ENCODE results near the gene PITPNM1. TPM values are rescaled to one million over a fixed set of nuclear protein-coding genes. Genes with fewer than 3 reads are reported as not detected.
A peak's percentile ranks its signal among the peaks of the same experiment; 100 is the strongest.
"Not testable (repeated sequence)": the region's sequence is repeated elsewhere in the genome, so short reads cannot be mapped to it uniquely, and the experiment has no call there.

PITPNM1 gene
- total RNA-seq, result 10 to 100 TPM; 12.4 to 25.7 (median 19.7) TPM

- Histone ChIP-seq H3K27ac (peak within 1 kb of the TSS; percentile 84), H3K9me3 (no peaks in the 10 kb centered on the region), H3K27me3 (no peaks in the 10 kb centered on the region), H3K4me3 (peak within 1 kb of the TSS; percentile 57), H3K36me3 (no peaks in the 10 kb centered on the region), H3K4me1 (peaks cover 53% of the 10 kb centered on the region)
- WGBS, result 0% methylated on average over 3 of the region's 58 CpGs
- peak in 1 of 2 donors; percentile 77 for DNase-seq (ENCODE audit: low spot score in 2 of 2)
- TF ChIP-seq EP300 (IDR thresholded peaks at IDR 0.05), result no peak
- TF ChIP-seq CTCF (IDR thresholded peaks at IDR 0.05), result no peak
- no peak for TF ChIP-seq POLR2AphosphoS5 (IDR thresholded peaks at IDR 0.05)
- TF ChIP-seq POLR2A (IDR thresholded peaks at IDR 0.05), result no peak
Measured at GRCh38 chr11:67504950-67505581, at the start of gene PITPNM1. Gene PITPNM1, minus strand, starts transcription at chr11:67505363. Its CDS starts 1,183 bp downstream, at chr11:67504180.

DNA sequence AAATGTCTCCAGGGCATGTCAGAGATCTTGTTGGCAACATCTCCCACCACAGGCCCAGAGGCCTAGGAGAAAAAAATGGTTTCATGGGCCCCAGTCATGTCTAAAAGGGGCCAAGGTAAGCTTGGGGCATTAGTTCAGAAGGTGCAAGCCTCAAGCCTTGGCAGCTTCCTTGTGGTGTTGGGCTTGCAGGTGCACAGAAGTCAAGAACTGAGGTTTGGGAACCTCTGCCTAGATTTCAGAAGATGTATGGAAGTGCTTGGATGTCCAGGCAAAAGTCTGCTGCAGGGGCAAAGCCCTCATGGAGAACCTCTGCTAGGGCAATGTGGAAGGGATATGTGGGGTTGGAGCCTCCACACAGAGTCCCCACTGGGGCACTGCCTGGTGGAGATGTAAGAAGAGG is 46.5 kb upstream of the PITPNM1 start:
- not testable (repeated sequence) for H3K36me3 ChIP-seq; H3K27me3 ChIP-seq; H3K4me1 ChIP-seq; H3K4me3 ChIP-seq; H3K9me3 ChIP-seq; H3K27ac ChIP-seq; DNase-seq (ENCODE audit: low spot score in 2 of 2)

- no peak for DNase-seq (ENCODE audit: low spot score in 2 of 2)
- no peaks in the 10 kb centered on the region for H3K9me3 ChIP-seq
- no peaks in the 10 kb centered on the region for H3K27me3 ChIP-seq
- H3K27ac ChIP-seq, result no peak overlapping the region
- no peaks in the 10 kb centered on the region for H3K4me1 ChIP-seq
- no peak overlapping the region for H3K4me3 ChIP-seq
- no peaks in the 10 kb centered on the region for H3K36me3 ChIP-seq
- TF ChIP-seq POLR2A (IDR thresholded peaks at IDR 0.05) (no peak), CTCF (IDR thresholded peaks at IDR 0.05) (no peak), POLR2AphosphoS5 (IDR thresholded peaks at IDR 0.05) (no peak), EP300 (IDR thresholded peaks at IDR 0.05) (no peak)
Measured at GRCh38 chr11:67551127-67551526, 46.0 kb upstream of the PITPNM1 start.

DNA sequence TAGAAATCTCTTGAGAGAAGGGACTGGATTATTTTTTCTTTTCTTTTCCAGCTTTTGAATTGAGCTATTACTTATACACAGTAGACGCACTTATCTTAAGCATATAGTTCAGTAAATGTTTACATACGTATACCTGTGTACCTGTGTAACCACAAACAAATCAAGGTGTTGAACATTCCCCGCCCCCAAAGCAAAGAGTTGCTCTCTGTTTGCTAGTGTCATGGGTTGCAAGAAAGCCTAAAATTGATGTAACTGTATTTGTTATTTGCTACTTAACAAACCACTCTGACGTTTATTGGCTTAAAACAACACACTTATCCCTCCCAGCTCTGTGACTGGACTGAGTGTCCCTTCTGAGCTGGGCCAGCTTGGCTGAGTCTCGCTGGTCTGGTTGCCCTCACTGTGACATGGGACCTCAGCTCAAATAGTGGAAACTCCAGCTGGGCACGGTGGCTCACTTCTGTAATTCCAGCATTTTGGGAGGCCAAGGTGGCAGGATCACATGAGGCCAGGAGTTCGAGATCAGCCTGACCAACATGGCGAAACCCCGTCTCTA is 43.5 kb upstream of the PITPNM1 start:
- TF ChIP-seq POLR2AphosphoS5 (IDR thresholded peaks at IDR 0.05) (no peak), CTCF (IDR thresholded peaks at IDR 0.05) (no peak), POLR2A (IDR thresholded peaks at IDR 0.05) (no peak), EP300 (IDR thresholded peaks at IDR 0.05) (no peak)
- no peak overlapping the region for H3K27ac ChIP-seq
- H3K4me3 ChIP-seq, result no peak overlapping the region
- H3K9me3 ChIP-seq, result no peaks in the 10 kb centered on the region
- no peaks in the 10 kb centered on the region for H3K27me3 ChIP-seq
- WGBS, result 87% methylated on average over 9 of the region's 9 CpGs
- no peaks in the 10 kb centered on the region for H3K36me3 ChIP-seq
- peaks cover 5% of the 10 kb centered on the region for H3K4me1 ChIP-seq
- DNase-seq (ENCODE audit: low spot score in 2 of 2), result no peak

GRCh38 chr11:67548112-67548511 is 42.9 kb upstream of the PITPNM1 start:
- H3K36me3 ChIP-seq; DNase-seq (ENCODE audit: low spot score in 2 of 2); H3K4me3 ChIP-seq; H3K27me3 ChIP-seq; H3K9me3 ChIP-seq; H3K27ac ChIP-seq; H3K4me1 ChIP-seq: not testable (repeated sequence)
- WGBS, result 85% methylated on average over 4 of the region's 4 CpGs

DNA sequence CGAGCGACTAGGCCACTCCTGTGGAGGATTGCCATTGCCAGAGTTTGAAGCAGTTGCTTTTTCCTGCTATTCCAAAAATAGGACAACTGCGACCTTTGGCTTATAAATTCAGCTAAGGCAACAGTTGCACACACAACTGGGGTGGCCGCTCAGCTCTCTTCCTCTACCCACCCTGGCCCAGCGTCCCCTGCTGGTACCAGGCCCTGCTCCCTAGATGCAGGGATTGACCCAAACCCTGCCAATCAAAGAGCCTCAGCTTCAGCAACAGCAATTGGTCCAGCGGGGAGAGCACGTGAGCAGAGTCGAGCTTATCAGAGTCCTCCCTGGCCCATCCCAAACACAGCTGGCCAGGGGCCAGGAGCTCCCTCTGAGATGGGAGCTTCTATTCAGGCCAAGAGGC is 40.1 kb upstream of the PITPNM1 start:
- peaks cover 5% of the 10 kb centered on the region for H3K4me1 ChIP-seq
- no peak overlapping the region for H3K27ac ChIP-seq
- H3K36me3 ChIP-seq, result no peaks in the 10 kb centered on the region
- 65% methylated on average over 5 of the region's 8 CpGs for WGBS
- no peaks in the 10 kb centered on the region for H3K27me3 ChIP-seq
- H3K4me3 ChIP-seq, result no peak overlapping the region
- H3K9me3 ChIP-seq, result no peaks in the 10 kb centered on the region
- no peak for TF ChIP-seq EP300 (IDR thresholded peaks at IDR 0.05)
- no peak for DNase-seq (ENCODE audit: low spot score in 2 of 2)
